Psoas muscle (tissue), 8 donors: ENCODE measurements around the gene C3orf33. TPM values are rescaled to one million over a fixed set of nuclear protein-coding genes. Genes with fewer than 3 reads are reported as not detected.
A peak's percentile ranks its signal among the peaks of the same experiment; 100 is the strongest.

Experiments
- ATAC-seq, 4 donors: fragments of 200-7000 bp; cut with Tn5 transposase; one replicate each; pipeline ENCODE4 v1.9.1; 2020; ENCODE audit warnings: moderate library complexity in 3 of 4, mild to moderate bottlenecking in 2 of 4
- DNase-seq, 2 donors: peaks; one replicate each; pipeline ENCODE4 v3.0.0-alpha.2; 2020
- H3K27ac ChIP-seq: fragments of 200-600 bp; one replicate; pipeline ENCODE4 v1.8.0; 2022
- H3K27me3 ChIP-seq, 3 donors: fragments of 200-600 bp in 1 of 3; one replicate each; pipeline versions ENCODE4 v1.6.1 to v1.8.0; 2013 to 2022; ENCODE audit warnings: low read length in 2 of 3, mild to moderate bottlenecking in 2 of 3, moderate library complexity in 1 of 3; ENCODE audit not compliant: insufficient read depth in 3 of 3
- H3K36me3 ChIP-seq, 2 donors: fragments of 200-600 bp in 1 of 2; one replicate each; pipeline versions ENCODE4 v1.6.1 to v1.8.0; 2013 to 2022; ENCODE audit warnings: low read depth in 1 of 2, mild to moderate bottlenecking in 1 of 2, moderate library complexity in 1 of 2; ENCODE audit not compliant: insufficient read depth in 1 of 2
- H3K4me1 ChIP-seq: fragments of 200-600 bp; one replicate; pipeline ENCODE4 v1.8.0; 2022
- H3K4me3 ChIP-seq: fragments of 200-600 bp; one replicate; pipeline ENCODE4 v1.8.0; 2022; ENCODE audit warnings: mild to moderate bottlenecking
- H3K9me3 ChIP-seq: fragments of 200-600 bp; one replicate; pipeline ENCODE4 v1.8.0; 2022
- WGBS, 3 donors: extraction: QIAGEN DNeasy Blood & Tissue Kit; methylation state at CpG; one replicate each; pipeline versions ENCODE4 v1.1.6 to v1.1.7; 2013; 5-methylcytosine and 5-hydroxymethylcytosine counted together
- intact Hi-C, 2 donors: fragments of 100-400 bp; cut with DNase I; formaldehyde crosslinking; loops; one replicate each; pipeline versions ENCODE4 v1.11.0 to v1.14.2; 2022
- long read RNA-seq, 2 donors: library from polyadenylated mRNA; unstranded; transcript quantifications; one replicate each; pipeline ENCODE4 v2.0.0, GENCODE V29; 2021
- polyA plus RNA-seq, 3 donors: library from polyadenylated mRNA; stranded (reverse); fragments of 200-250 nt; gene quantifications; one replicate each; pipeline ENCODE4 v1.2.3, GENCODE V29; 2013
- total RNA-seq, 4 donors: library from RNA; stranded (reverse); fragmentation: NEBNext Ultra II Directional in 2 of 4; extraction: Animal tissue kit (Norgen Biotek cat#: 25700) in 2 of 4; gene quantifications; one replicate each; pipeline versions ENCODE4 v1.2.1 to v1.2.4, GENCODE V29; 2021 to 2023
- TF ChIP-seq, protein P1 (sequence below): fragments of 200-600 bp; IDR thresholded peaks from one replicate; pipeline ENCODE4 v1.8.0; 2022; ENCODE audit warnings: antibody characterized with exemption
- donor health status: healthy with polysubstance abuse.
- donor health status: DM: no; HTN: no; CAD: no; lungs with moderate emphysema.
- donor health status: Bipolar disorder and iron deficiency.
- donor health status: healthy.
- donor health status: DM: yes; HTN: yes; CAD: no.
- donor health status: DM: no; HTN: no; CAD: no.
- donor health status: DM: no; HTN: no; CAD: no.
- donor health status: DM: yes; HTN: yes; CAD: no.

Gene C3orf33
- total RNA-seq (1 to 10 TPM; 2.8 to 5.1 (median 4.5) TPM), polyA plus RNA-seq (1 to 10 TPM; 2.6 to 3.8 (median 2.8) TPM)
- long read RNA-seq, donor 1, partial matches to known transcripts = 0 of 2 reads
- long read RNA-seq, donor 1, other reads (novel, unspliced or antisense) = 0 of 2 reads
- long read RNA-seq, donor 2, transcript C3orf33-201 (5 exons, 1,884 nt) = major isoform, 13 of 19 reads
- long read RNA-seq, donor 2, partial matches to known transcripts = 1 of 19 reads
- long read RNA-seq, donor 2, other reads (novel, unspliced or antisense) = 4 of 19 reads

GRCh38 chr3:155805802-155806618 is at the start of gene C3orf33:
TSS of gene C3orf33 (minus strand) at chr3:155806278. CDS start at chr3:155806252, 26 bp downstream.
- WGBS, 3 donors = 0 to 1% (median 1%) methylated on average over 58 to 61 of the region's 61 CpGs
- no peaks in the 10 kb centered on the region for H3K27me3 ChIP-seq
- TF ChIP-seq, protein P1, sequence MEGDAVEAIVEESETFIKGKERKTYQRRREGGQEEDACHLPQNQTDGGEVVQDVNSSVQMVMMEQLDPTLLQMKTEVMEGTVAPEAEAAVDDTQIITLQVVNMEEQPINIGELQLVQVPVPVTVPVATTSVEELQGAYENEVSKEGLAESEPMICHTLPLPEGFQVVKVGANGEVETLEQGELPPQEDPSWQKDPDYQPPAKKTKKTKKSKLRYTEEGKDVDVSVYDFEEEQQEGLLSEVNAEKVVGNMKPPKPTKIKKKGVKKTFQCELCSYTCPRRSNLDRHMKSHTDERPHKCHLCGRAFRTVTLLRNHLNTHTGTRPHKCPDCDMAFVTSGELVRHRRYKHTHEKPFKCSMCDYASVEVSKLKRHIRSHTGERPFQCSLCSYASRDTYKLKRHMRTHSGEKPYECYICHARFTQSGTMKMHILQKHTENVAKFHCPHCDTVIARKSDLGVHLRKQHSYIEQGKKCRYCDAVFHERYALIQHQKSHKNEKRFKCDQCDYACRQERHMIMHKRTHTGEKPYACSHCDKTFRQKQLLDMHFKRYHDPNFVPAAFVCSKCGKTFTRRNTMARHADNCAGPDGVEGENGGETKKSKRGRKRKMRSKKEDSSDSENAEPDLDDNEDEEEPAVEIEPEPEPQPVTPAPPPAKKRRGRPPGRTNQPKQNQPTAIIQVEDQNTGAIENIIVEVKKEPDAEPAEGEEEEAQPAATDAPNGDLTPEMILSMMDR = peak; percentile 88
- peak within 1 kb of the TSS; percentile 84 for H3K27ac ChIP-seq
- ATAC-seq (peak; percentile 93 to 99 (median 96)), DNase-seq (peak; percentile 73 to 83)
- peaks cover 0 to 26% of the 10 kb centered on the region in 2 donors for H3K36me3 ChIP-seq
- intact Hi-C loops = loop anchor here (1.0 to 5.0 kb wide), 3 partner anchors 46 to 66 kb away; partner anchors contain the start of genes GMPS (in 1 of the 2) and SLC33A1 (in 1 of the 2)
- H3K4me1 ChIP-seq = no peaks in the 10 kb centered on the region
- peak within 1 kb of the TSS; percentile 76 for H3K4me3 ChIP-seq
- no peaks in the 10 kb centered on the region for H3K9me3 ChIP-seq

DNA sequence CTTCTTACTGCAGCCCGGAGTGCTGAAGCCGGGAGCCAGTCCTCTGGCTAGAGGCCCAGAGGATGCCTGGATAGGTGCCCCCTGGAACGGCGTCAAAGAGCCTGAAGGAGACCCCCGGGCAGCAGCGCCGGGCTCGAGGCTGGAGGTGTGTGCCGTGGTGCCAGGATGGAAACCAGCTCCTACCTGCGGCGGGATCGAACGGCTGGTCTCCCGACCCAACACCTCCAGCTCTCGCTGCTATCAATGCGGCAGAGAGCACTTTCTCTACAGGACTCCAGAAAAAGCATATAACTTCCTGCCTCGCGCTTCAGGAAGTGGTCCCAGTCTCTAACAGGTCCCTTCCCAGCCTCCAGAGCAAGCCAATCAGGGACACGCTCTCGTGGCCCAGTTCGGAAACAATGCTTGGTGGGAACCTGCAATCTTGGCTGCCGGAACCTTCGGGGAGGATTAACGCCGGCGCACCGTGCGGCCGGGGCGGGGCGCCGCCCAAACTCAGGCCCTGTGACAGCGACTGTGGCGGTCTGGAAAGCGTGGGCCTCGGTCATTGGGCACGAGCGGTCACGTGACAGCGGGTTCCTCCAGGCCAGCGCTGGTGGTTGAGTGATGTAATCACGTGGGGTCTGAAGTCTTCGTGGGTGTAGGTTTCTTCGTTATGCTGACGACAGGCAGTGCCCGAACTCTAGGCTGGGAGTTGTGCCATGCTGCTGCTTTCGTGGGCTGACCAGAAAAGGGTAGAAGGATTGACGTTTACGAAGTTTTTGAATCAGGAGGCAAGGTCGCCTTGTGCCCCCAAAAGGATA is 48.3 kb upstream of the C3orf33 start, which contains the start of gene SLC33A1:
Gene SLC33A1, minus strand, starts transcription at position 287 of the 800 bp plus-strand sequence. CDS start 430 bp downstream, outside the sequence.
- peaks cover 0 to 4% of the 10 kb centered on the region in 2 donors for H3K36me3 ChIP-seq
- H3K27me3 ChIP-seq = no peaks in the 10 kb centered on the region
- intact Hi-C loops = loop anchor here (2.0 to 5.0 kb wide), 2 partner anchors 16 to 47 kb away; partner anchors contain the start of genes GMPS (in 2 of the 2) and C3orf33 (in 1 of the 2)
- peaks cover 32% of the 10 kb centered on the region for H3K4me1 ChIP-seq
- peak; percentile 99 to 100 for DNase-seq
- H3K4me3 ChIP-seq = peak within 1 kb of the TSS; percentile 84
- H3K9me3 ChIP-seq = no peaks in the 10 kb centered on the region
- TF ChIP-seq, protein P1 = no peak
- peak; percentile 95 to 98 (median 98) for ATAC-seq
- peak within 1 kb of the TSS; percentile 97 for H3K27ac ChIP-seq
- WGBS, 3 donors = 0 to 1% (median 0%) methylated on average over 50 of the region's 50 CpGs

DNA sequence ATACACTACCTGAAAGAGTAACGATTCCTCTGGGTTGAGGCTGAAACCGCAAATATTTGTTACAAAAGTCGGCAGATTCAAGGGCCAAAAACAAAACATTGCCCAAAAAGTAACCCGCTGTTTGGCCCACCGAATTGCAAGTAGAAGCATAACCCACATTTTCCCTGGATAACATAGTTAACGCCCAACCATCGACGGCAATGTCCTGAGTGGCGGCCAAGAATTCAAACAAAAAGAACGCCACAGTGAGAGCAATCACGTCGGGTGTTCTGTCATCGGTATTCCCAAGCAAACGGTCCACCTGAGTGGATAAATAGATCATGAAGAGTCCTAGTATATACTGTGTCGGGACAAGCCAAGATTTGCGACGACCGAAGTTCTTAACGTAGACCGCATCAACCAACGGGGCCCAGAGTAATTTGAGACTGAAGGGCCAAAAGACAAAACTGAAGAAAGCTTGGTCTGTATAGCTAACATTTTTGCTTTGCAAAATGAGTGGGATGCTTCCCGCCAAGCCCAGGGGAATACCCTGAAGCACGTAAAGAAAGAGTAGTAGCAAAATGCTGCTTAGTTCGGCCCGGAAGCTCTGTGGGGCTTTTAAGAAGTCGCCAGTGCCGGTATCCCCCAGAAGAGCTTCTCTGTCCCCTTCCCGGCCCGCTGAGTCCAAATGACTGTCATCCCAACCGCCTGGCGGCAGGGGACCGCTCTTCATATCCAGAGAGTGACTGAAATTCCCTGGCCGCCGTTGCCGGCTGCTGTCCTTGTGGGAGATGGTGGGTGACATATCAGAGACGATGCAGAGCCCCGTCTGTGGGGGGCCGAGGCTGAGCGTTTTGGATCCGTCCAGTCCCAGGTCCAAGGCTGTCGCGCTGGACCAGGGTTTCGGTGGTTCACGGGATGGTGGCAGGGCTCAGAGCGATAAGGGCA is 47.4 kb upstream of the C3orf33 start:
- H3K4me1 ChIP-seq = peaks cover 37% of the 10 kb centered on the region
- peaks cover 0 to 4% of the 10 kb centered on the region in 2 donors for H3K36me3 ChIP-seq
- H3K27me3 ChIP-seq = no peaks in the 10 kb centered on the region
- DNase-seq (peak in 1 of 2 donors; percentile 34), ATAC-seq (peak; percentile 7 to 53 (median 12))
- no peaks in the 10 kb centered on the region for H3K9me3 ChIP-seq
- intact Hi-C loops = loop anchor here (2.0 to 5.0 kb wide), 2 partner anchors 17 to 46 kb away; partner anchors contain the start of genes GMPS (in 2 of the 2) and C3orf33 (in 1 of the 2)
- peak overlapping the region; percentile 84 for H3K4me3 ChIP-seq
- peak overlapping the region; percentile 97 for H3K27ac ChIP-seq
- 1 to 2% (median 2%) methylated on average over 45 of the region's 45 CpGs for WGBS, 3 donors
- TF ChIP-seq, protein P1 = peak; percentile 12
